ENCODE results near the gene ABL1.

- no peak for TF ChIP-seq CTCF (IDR thresholded peaks at IDR 0.05; ENCODE audit: insufficient read depth, low read length, poor library complexity, severe bottlenecking)
- TF ChIP-seq EZH2phosphoT487 (conservative IDR thresholded peaks at IDR 0.05; ENCODE audit: low read length), result no peak
These were observed 43.7 kb upstream of the ABL1 start for GRCh38 chr9:130791303-130791894.

All from SU-DHL-6 (cell line).